ENCODE data around the gene TSC22D4. TPM values are rescaled to one million over a fixed set of nuclear protein-coding genes. Genes with fewer than 3 reads are reported as not detected.

Gene TSC22D4
- total and polyA plus RNA-seq, 9 of the 15 experiments (the other 6 are each of a cell fraction or from before 2014, with no cell fraction given) = 0.37 to 107 (median 28.7) TPM

DNA sequence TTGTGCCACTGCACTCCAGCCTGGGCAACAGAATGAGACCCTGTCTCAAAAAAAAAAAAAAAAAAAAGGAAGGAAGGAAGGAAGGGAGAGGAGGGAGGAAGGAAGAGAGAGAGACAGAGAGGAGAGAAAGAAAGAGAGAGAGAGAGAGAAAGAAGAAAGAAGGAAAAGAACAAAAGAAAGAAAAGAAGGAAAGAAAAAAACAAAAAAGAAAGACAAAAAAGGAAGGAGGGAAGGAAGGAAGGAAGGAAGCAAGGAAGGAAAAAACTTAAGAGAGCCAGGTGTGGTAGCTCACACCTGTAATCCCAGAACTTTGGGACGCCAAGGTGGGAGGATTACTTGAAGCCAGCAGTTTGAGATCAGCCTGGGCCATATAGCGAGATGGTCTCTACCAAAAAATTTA, 14.2 kb downstream of the TSC22D4 start:
- Histone ChIP-seq H3K4me1 (replicated peaks in 1 of 2; ENCODE audit: control insufficient read depth in 2 of 2, insufficient read depth in 2 of 2, low read length in 2 of 2) (peaks cover 0 to 26% of the 10 kb centered on the region in 2 experiments; a peak in 4 of 5 replicates), H3K9ac (ENCODE audit: insufficient read depth in 1 of 2, low read depth in 2 of 2, low read length in 2 of 2) (no peak overlapping the region), H3K4me2 (ENCODE audit: insufficient read depth, low read length) (no peak overlapping the region), H3K79me2 (ENCODE audit: control insufficient read depth, insufficient read depth, low read length) (peaks cover 3% of the 10 kb centered on the region; the same call in 1 of the 3 replicates), H3K9me1 (ENCODE audit: control insufficient read depth, insufficient read depth, low read length) (no peaks in the 10 kb centered on the region), H3K27ac (ENCODE audit: extremely low read depth, low read depth, low read length) (no peak overlapping the region), H3K27me3 (ENCODE audit: control insufficient read depth in 2 of 2, insufficient read depth in 2 of 2, low read length in 2 of 2) (no peaks in the 10 kb centered on the region), H4K20me1 (replicated peaks; ENCODE audit: control insufficient read depth, insufficient read depth, low read length) (peaks cover 8% of the 10 kb centered on the region; the same call in 1 of the 2 replicates), H3K9me3 (replicated peaks; ENCODE audit: control insufficient read depth, insufficient read depth, low read depth, low read length) (no peaks in the 10 kb centered on the region), H2AFZ (ENCODE audit: low read depth, low read length) (no peak overlapping the region), H3K4me3 (no peak overlapping the region), H3K36me3 (ENCODE audit: control insufficient read depth, insufficient read depth, low read length) (peaks cover 25% of the 10 kb centered on the region; the same call in 2 of the 3 replicates)
- POLR2A ChIA-PET = interaction anchor here (1.1 kb wide), 2 partner anchors 15 to 121 kb away, joined by 3 read pairs; partner anchors contain the start of genes FBXO24 and LRCH4
- in situ Hi-C loops (cut with MboI) (loop anchor here (25.0 kb wide), 1 partner anchor 98 kb away; the partner anchor contains the start of gene SAP25), intact Hi-C loops (cut with micrococcal nuclease) (loop anchor here (5.0 kb wide), 1 partner anchor 388 kb away; the partner anchor contains the start of gene SLC12A9)
- no peak for DNase-seq (ENCODE audit: extremely low read depth in 1 of 4, low spot score in 3 of 4)
- no peak for ATAC-seq
- CTCF ChIA-PET (ENCODE audit: low intra/inter-chr PET ratio) = interaction anchor here (1.0 to 3.4 kb wide), 2 partner anchors 14 to 95 kb away, joined by 3 to 10 read pairs; no protein-coding TSS in a partner anchor
- TF ChIP-seq HNRNPLL (IDR thresholded peaks at IDR 0.05; ENCODE audit: low read depth, low read length, poor library complexity, severe bottlenecking) = no peak
- TF ChIP-seq ZNF253 (CRISPR knock-in tag; conservative IDR thresholded peaks at IDR 0.05) = no peak
- TF ChIP-seq HOXB6 (CRISPR knock-in tag; IDR thresholded peaks at IDR 0.05; ENCODE audit: borderline replicate concordance) = no peak
- no peak for TF ChIP-seq ARHGAP35 (IDR thresholded peaks at IDR 0.05; ENCODE audit: partially characterized antibody)
- TF ChIP-seq, protein P1, sequence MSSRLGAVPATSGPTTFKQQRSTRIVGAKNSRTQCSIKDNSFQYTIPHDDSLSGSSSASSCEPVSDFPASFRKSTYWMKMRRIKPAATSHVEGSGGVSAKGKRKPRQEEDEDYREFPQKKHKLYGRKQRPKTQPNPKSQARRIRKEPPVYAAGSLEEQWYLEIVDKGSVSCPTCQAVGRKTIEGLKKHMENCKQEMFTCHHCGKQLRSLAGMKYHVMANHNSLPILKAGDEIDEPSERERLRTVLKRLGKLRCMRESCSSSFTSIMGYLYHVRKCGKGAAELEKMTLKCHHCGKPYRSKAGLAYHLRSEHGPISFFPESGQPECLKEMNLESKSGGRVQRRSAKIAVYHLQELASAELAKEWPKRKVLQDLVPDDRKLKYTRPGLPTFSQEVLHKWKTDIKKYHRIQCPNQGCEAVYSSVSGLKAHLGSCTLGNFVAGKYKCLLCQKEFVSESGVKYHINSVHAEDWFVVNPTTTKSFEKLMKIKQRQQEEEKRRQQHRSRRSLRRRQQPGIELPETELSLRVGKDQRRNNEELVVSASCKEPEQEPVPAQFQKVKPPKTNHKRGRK (tag; IDR thresholded peaks at IDR 0.05) = peak; percentile 91
- TF ChIP-seq NFRKB (IDR thresholded peaks at IDR 0.05; ENCODE audit: low read depth) = no peak
- TF ChIP-seq ZNF12 (CRISPR knock-in tag; IDR thresholded peaks at IDR 0.05) = no peak
- 0 out of 2 replicates have a peak, but pooled peaks have one; percentile 35 for TF ChIP-seq THRAP3 (IDR thresholded peaks at IDR 0.05; ENCODE audit: borderline replicate concordance)
- FAIRE-seq = no peak
- BruUV-seq (replicated peaks) = no TSS peak
- WGBS (ENCODE audit: insufficient coverage, low coverage, missing lambda C conversion rate) = 57% methylated on average over 2 of the region's 2 CpGs

All from K562 (cell line).